Lower leg skin (tissue), 4 donors: ENCODE results near the gene DGKH. TPM values are rescaled to one million over a fixed set of nuclear protein-coding genes. Genes with fewer than 3 reads are reported as not detected.
"Not testable (repeated sequence)": the region's sequence is repeated elsewhere in the genome, so short reads cannot be mapped to it uniquely, and the experiment has no call there.

Source experiments
- DNase-seq, 2 donors: peaks; one replicate each; pipeline ENCODE4 v3.0.0-alpha.2; 2019; ENCODE audit warnings: low spot score in 2 of 2
- H3K4me3 ChIP-seq: fragments of 200-600 bp; sonication (generic); 2 replicates; pipeline ENCODE4 v1.5.1; 2017; ENCODE audit warnings: mild to moderate bottlenecking, low read depth; ENCODE audit not compliant: poor library complexity, severe bottlenecking
- POLR2A ChIP-seq, 2 donors: fragments of 450-650 bp; IDR thresholded peaks; one replicate each; pipeline ENCODE4 v1.6.1; 2016 to 2017; ENCODE audit warnings: antibody characterized with exemption in 2 of 2, mild to moderate bottlenecking in 1 of 2, moderate library complexity in 1 of 2
- WGBS, 2 donors: methylation state at CpG; one replicate each; pipeline ENCODE4 v1.1.5; 2018; 5-methylcytosine and 5-hydroxymethylcytosine counted together
- intact Hi-C: fragments of 100-400 bp; cut with DNase I; formaldehyde crosslinking; loops from one replicate; pipeline ENCODE4 v1.15.0; 2023; ENCODE audit warnings: low total_unique reads
- total RNA-seq, 4 donors: library from RNA; depleted of rRNA; stranded (reverse); fragments of >200 nt; gene quantifications; one replicate each; pipeline ENCODE4 v1.1.0, GENCODE V29; 2016
- TF ChIP-seq, protein P1 (sequence below), 3 donors: fragments of 450-650 bp; IDR thresholded peaks; one replicate each; pipeline ENCODE4 v1.5.1; 2016; ENCODE audit warnings: antibody characterized with exemption in 3 of 3, mild to moderate bottlenecking in 3 of 3, moderate library complexity in 2 of 3

The DGKH gene
- total RNA-seq, 4 donors from 2014 or later = 8.8 to 17.0 (median 10.9) TPM

DNA sequence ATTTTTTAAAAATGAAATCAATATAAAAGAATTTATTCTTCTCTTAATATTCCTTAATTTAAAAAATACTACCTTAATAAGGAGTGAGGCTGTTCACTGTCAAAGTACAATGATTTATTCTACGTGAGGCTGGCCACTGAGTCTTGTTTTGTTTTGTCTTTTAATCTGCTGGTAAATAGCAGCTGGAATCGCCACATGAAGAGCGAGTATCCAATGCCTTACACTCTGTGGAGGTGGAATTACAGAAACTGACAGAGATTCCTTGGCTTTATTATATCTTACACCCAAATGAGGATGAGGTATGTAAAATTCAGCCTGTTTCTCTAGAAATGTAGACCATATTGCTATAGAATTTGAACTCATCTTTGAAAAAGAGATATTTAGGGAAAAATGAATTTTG is 170.6 kb downstream of the DGKH start:
- intact Hi-C loops = loop anchor here (1.0 kb wide), 1 partner anchor 31 kb away; no protein-coding TSS in a partner anchor
- 74 to 76% methylated on average over 3 of the region's 3 CpGs for WGBS, 2 donors
- no peak for TF ChIP-seq POLR2A (IDR thresholded peaks at IDR 0.05)
- TF ChIP-seq, protein P1, sequence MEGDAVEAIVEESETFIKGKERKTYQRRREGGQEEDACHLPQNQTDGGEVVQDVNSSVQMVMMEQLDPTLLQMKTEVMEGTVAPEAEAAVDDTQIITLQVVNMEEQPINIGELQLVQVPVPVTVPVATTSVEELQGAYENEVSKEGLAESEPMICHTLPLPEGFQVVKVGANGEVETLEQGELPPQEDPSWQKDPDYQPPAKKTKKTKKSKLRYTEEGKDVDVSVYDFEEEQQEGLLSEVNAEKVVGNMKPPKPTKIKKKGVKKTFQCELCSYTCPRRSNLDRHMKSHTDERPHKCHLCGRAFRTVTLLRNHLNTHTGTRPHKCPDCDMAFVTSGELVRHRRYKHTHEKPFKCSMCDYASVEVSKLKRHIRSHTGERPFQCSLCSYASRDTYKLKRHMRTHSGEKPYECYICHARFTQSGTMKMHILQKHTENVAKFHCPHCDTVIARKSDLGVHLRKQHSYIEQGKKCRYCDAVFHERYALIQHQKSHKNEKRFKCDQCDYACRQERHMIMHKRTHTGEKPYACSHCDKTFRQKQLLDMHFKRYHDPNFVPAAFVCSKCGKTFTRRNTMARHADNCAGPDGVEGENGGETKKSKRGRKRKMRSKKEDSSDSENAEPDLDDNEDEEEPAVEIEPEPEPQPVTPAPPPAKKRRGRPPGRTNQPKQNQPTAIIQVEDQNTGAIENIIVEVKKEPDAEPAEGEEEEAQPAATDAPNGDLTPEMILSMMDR (IDR thresholded peaks at IDR 0.05) = no peak

DNA sequence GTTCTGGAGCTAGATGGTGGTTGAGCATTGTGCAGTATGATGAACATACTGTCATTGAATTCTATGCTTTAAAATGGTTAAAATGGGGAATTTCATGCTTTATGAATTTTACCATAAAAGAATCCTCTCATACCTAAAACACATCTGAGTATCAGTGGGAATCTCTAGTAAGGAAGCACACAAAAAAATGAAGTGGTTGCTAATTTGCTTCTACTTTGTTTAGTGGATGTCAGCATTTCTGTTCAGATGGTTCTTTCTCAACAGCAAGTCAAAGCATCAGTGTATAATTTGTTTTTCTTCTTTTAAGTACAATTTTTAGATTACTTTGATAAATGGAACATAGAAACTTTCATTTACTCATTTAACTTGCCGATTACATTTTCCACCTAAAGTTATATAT is 171.4 kb downstream of the DGKH start:
- no peak overlapping the region for H3K4me3 ChIP-seq
- no peak for DNase-seq
- 97% methylated on average over 1 of the region's 1 CpG for WGBS, 2 donors
- TF ChIP-seq, protein P1 (IDR thresholded peaks at IDR 0.05) = no peak
- no peak for TF ChIP-seq POLR2A (IDR thresholded peaks at IDR 0.05)
- intact Hi-C loops = loop anchor here (1.0 kb wide), 1 partner anchor 32 kb away; no protein-coding TSS in a partner anchor

More for the DNA sequence above, 170.6 kb downstream of the DGKH start:
- DNase-seq = no peak
- H3K4me3 ChIP-seq = no peak overlapping the region

DNA sequence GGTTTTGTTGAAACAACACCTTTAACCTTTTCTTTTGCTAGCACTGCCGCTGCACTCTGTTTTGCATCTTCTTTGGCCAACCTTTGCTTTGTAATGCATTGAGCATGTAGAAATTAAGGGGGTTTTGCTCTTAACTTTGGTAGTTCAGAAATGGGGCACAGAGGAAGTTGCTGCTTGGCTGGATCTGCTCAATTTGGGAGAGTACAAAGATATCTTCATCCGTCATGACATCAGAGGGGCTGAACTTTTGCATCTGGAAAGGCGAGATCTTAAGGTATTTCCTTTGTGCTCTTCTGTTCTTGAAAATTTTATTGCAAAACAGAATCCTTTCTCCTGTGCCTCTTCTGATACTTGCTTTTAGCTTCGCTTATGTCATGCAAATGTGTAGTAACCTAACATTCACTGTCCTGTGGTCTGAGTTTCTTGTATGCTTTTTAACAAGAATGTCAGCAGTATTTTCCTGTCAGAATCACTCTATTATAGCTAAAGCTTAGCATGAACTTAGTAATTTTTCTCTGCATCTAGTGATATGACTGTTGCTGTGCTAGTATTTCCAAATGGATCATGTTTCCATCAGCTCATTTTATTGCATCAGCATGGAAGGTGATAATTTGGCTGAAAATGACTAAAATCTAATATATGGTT is 172.8 kb downstream of the DGKH start:
- no peak for DNase-seq
- intact Hi-C loops = no loop called here
- TF ChIP-seq, protein P1 (IDR thresholded peaks at IDR 0.05) = no peak
- no peak for TF ChIP-seq POLR2A (IDR thresholded peaks at IDR 0.05)
- WGBS, 2 donors = 81 to 94% methylated on average over 4 of the region's 4 CpGs
- H3K4me3 ChIP-seq = no peak overlapping the region

DNA sequence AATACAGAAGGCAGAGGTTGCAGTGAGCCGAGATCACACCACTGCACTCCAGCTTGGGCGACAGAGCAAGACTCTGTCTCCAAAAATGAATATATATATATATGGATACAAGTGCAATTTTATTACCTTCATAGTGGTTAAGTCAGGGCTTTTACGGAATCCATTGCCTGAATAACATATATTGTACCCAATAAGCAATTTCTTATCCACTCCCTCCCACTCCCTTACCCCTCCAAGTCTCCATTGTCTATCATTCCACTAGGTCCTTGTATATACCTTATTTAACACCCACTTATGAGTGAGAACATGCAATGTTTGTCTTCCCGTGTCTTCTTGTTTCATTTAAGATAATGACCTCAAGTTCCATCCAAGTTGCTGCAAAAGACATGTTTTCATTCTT is 175.2 kb downstream of the DGKH start:
- TF ChIP-seq POLR2A (IDR thresholded peaks at IDR 0.05) = no peak
- TF ChIP-seq, protein P1 (IDR thresholded peaks at IDR 0.05) = no peak
- WGBS, 2 donors = 96 to 98% methylated on average over 4 of the region's 4 CpGs
- no peak overlapping the region for H3K4me3 ChIP-seq
- intact Hi-C loops = no loop called here
- DNase-seq = no peak

DNA sequence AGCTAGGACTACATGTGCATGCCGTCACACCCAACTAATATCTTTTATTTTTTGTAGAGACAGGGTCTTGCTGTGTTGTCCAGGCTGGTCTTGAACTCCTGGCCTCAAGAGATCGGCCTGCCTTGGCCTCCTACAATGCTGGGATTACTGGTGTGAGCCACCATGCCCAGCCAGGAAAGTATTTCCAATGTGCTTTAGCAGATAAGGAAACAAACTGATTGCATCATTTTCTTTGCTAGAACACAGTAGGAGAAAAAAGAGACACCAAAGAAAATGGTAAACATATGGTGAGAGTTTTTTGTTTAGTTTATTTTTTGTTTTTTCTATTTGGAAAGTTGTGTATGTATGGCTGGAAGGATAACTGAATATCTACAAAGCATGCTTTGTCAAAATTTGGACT is 176.6 kb downstream of the DGKH start:
- WGBS, 2 donors = 100% methylated on average over 2 of the region's 2 CpGs
- no peak for DNase-seq
- TF ChIP-seq POLR2A (IDR thresholded peaks at IDR 0.05) = no peak
- TF ChIP-seq, protein P1 (IDR thresholded peaks at IDR 0.05) = no peak
- intact Hi-C loops = no loop called here
- no peak overlapping the region for H3K4me3 ChIP-seq

DNA sequence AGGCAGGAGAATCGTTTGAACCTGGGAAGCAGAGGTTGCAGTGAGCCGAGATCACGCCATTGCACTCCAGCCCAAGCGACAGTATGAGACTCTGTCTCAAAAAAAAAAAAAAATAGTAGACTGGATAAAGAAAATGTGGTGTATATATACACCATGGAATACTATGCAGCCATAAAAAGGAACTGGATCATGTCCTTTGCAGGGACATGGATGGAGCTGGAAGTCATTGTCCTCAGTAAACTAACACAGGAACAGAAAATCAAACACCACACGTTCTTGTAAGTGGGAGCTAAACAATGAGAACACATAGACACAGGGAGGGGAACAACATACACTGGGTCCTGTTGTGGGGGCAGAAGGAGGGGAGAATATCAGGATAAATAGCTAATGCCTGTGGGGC is 178.3 kb downstream of the DGKH start:
- 97 to 99% methylated on average over 5 of the region's 5 CpGs for WGBS, 2 donors
- H3K4me3 ChIP-seq, intact Hi-C loops, DNase-seq: not testable (repeated sequence)
